Fibroblast of skin of right biceps (primary cell): ENCODE measurements around the gene PIAS3.
A peak's percentile ranks its signal among the peaks of the same experiment; 100 is the strongest.
"Not testable (repeated sequence)": the region's sequence is repeated elsewhere in the genome, so short reads cannot be mapped to it uniquely, and the experiment has no call there.

Experiments used
- DNase-seq: peaks from one replicate; pipeline ENCODE4 v3.0.0-alpha.2; 2013

PIAS3 gene

GRCh38 chr1:145822779-145823331 lies 36.0 kb downstream of the PIAS3 start:
- DNase-seq: not testable (repeated sequence)

- peak; percentile 83 for DNase-seq
These were observed 40.8 kb downstream of the PIAS3 start for GRCh38 chr1:145818095-145818494.

GRCh38 chr1:145812977-145813810 lies 45.7 kb downstream of the PIAS3 start:
- not testable (repeated sequence) for DNase-seq

- no peak for DNase-seq
These were observed 52.0 kb downstream of the PIAS3 start for GRCh38 chr1:145806844-145807243.

- DNase-seq: no peak
These were observed 52.5 kb downstream of the PIAS3 start for GRCh38 chr1:145806408-145806807.

GRCh38 chr1:145805057-145805456 lies 53.8 kb downstream of the PIAS3 start:
- DNase-seq: no peak

GRCh38 chr1:145804235-145805045 lies 54.4 kb downstream of the PIAS3 start:
- no peak for DNase-seq

DNA sequence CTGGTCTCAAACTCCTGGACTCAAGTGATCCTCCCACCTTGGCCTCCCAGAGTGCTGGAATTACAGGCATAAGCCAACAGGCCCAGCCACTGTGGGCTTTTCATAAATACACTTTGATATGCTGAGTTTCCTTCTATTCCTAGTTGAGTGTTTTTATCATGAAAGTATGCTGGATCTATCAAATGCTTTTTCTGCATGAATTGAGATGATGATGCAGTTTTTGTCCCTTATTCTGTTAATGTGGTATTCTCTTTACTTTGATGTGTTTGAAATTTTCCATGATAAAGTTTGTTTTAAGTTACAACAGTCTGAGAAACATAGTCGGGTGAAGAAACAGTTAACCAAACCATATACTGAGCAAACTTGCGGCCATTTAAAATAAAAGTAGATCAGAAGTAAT lies 59.1 kb downstream of the PIAS3 start:
- DNase-seq: no peak
